ENCODE data around the gene PWWP2B. TPM values are rescaled to one million over a fixed set of nuclear protein-coding genes. Genes with fewer than 3 reads are reported as not detected.

Gene PWWP2B
- total and polyA plus RNA-seq, 2 experiments from 2014 or later: 11.8 to 35.7 TPM

- H3K27ac ChIP-seq: peak overlapping the region; percentile 85
- no peaks in the 10 kb centered on the region for H3K9me3 ChIP-seq (ENCODE audit: low read depth)
- peak; percentile 71 to 81 for DNase-seq (ENCODE audit: low read depth in 1 of 2, low spot score in 1 of 2)
- no peaks in the 10 kb centered on the region for H3K36me3 ChIP-seq
- no peaks in the 10 kb centered on the region for H3K27me3 ChIP-seq
- peaks cover 18% of the 10 kb centered on the region for H3K4me1 ChIP-seq (ENCODE audit: low read depth)
- no peak overlapping the region for H3K4me3 ChIP-seq
- no peak for TF ChIP-seq CTCF (IDR thresholded peaks at IDR 0.05; ENCODE audit: low read depth, low read length)
Observed at GRCh38 chr10:132464256-132465192, 67.5 kb downstream of the PWWP2B start.

- Histone ChIP-seq H3K4me1 (ENCODE audit: low read depth) (peaks cover 24% of the 10 kb centered on the region), H3K4me3 (no peak overlapping the region), H3K27ac (peak overlapping the region; percentile 85), H3K36me3 (no peaks in the 10 kb centered on the region), H3K27me3 (no peaks in the 10 kb centered on the region), H3K9me3 (ENCODE audit: low read depth) (no peaks in the 10 kb centered on the region)
- no peak for DNase-seq (ENCODE audit: low read depth in 1 of 2, low spot score in 1 of 2)
- no peak for TF ChIP-seq CTCF (IDR thresholded peaks at IDR 0.05; ENCODE audit: low read depth, low read length)
Observed at GRCh38 chr10:132465193-132465888, 68.3 kb downstream of the PWWP2B start.

- no peak for TF ChIP-seq CTCF (IDR thresholded peaks at IDR 0.05; ENCODE audit: low read depth, low read length)
- no peaks in the 10 kb centered on the region for H3K36me3 ChIP-seq
- peaks cover 24% of the 10 kb centered on the region for H3K4me1 ChIP-seq (ENCODE audit: low read depth)
- DNase-seq (ENCODE audit: low read depth in 1 of 2, low spot score in 1 of 2): no peak
- H3K27me3 ChIP-seq: no peaks in the 10 kb centered on the region
- no peak overlapping the region for H3K4me3 ChIP-seq
- no peaks in the 10 kb centered on the region for H3K9me3 ChIP-seq (ENCODE audit: low read depth)
- H3K27ac ChIP-seq: no peak overlapping the region
Observed at GRCh38 chr10:132465889-132466519, 69.0 kb downstream of the PWWP2B start.

- TF ChIP-seq CTCF (IDR thresholded peaks at IDR 0.05; ENCODE audit: low read depth, low read length): no peak
Observed at GRCh38 chr10:132466520-132467463, 69.8 kb downstream of the PWWP2B start.

More at GRCh38 chr10:132466520-132467463, 69.8 kb downstream of the PWWP2B start:
- H3K27ac ChIP-seq: peak overlapping the region; percentile 10
- H3K4me1 ChIP-seq (ENCODE audit: low read depth): peaks cover 24% of the 10 kb centered on the region
- H3K27me3 ChIP-seq: no peaks in the 10 kb centered on the region
- no peaks in the 10 kb centered on the region for H3K36me3 ChIP-seq
- DNase-seq (ENCODE audit: low read depth in 1 of 2, low spot score in 1 of 2): no peak
- H3K4me3 ChIP-seq: no peak overlapping the region
- no peaks in the 10 kb centered on the region for H3K9me3 ChIP-seq (ENCODE audit: low read depth)

Other genes starting within 250 kb of the PWWP2B start
- gene DPYSL4, start 210.3 kb upstream of the PWWP2B start, total RNA-seq: 30.3 and 58.0 TPM in 2 replicates
- 7.1 and 12.5 TPM in 2 replicates for gene DPYSL4, start 210.3 kb upstream of the PWWP2B start, polyA plus RNA-seq
- gene STK32C, start 89.2 kb upstream of the PWWP2B start, total RNA-seq: 10.4 and 17.5 TPM in 2 replicates
- gene STK32C, start 89.2 kb upstream of the PWWP2B start, polyA plus RNA-seq: 23.8 and 28.5 TPM in 2 replicates
- gene LRRC27, start 65.0 kb upstream of the PWWP2B start, total RNA-seq: 12.8 and 19.0 TPM in 2 replicates
- 21.8 and 22.1 TPM in 2 replicates for gene LRRC27, start 65.0 kb upstream of the PWWP2B start, polyA plus RNA-seq
- gene INPP5A, start 140.6 kb downstream of the PWWP2B start, total RNA-seq: 83.6 and 87.0 TPM in 2 replicates
- gene INPP5A, start 140.6 kb downstream of the PWWP2B start, polyA plus RNA-seq: 90.4 and 97.2 TPM in 2 replicates